ENCODE measurements around the gene RARS2.

Gene RARS2

GRCh38 chr6:87539554-87539953 is 50.2 kb downstream of the RARS2 start:
- no peak overlapping the region for H2AFZ ChIP-seq (ENCODE audit: low read length)
- H3K4me3 ChIP-seq (ENCODE audit: low read length), result no peak overlapping the region
- no peaks in the 10 kb centered on the region for H3K27me3 ChIP-seq (replicated peaks; ENCODE audit: insufficient read depth, low read length)
- TF ChIP-seq CTCF (IDR thresholded peaks at IDR 0.05; ENCODE audit: low read length) (no peak), EZH2 (optimal IDR thresholded peaks at IDR 0.05; ENCODE audit: low read depth, low read length) (no peak), EZH2phosphoT487 (IDR thresholded peaks at IDR 0.05; ENCODE audit: low read length) (no peak)
- no peaks in the 10 kb centered on the region for H3K9me3 ChIP-seq (replicated peaks; ENCODE audit: insufficient read depth, low read length)
- H3K4me1 ChIP-seq (ENCODE audit: low read length), result peaks cover 14% of the 10 kb centered on the region
- H4K20me1 ChIP-seq (ENCODE audit: insufficient read depth, low read length), result no peaks in the 10 kb centered on the region
- H3K27ac ChIP-seq (ENCODE audit: low read length), result no peak overlapping the region
- H3K9me2 ChIP-seq (replicated peaks; ENCODE audit: insufficient read depth, low read length), result no peaks in the 10 kb centered on the region
- no peak for DNase-seq
- no peak overlapping the region for H3K4me2 ChIP-seq (ENCODE audit: low read depth, low read length)
- H3F3A ChIP-seq (ENCODE audit: insufficient read depth, low read length), result peaks cover 13% of the 10 kb centered on the region
- H3K9ac ChIP-seq (ENCODE audit: low read length), result no peak overlapping the region
- no peaks in the 10 kb centered on the region for H3K79me2 ChIP-seq (ENCODE audit: low read length)
- H3K36me3 ChIP-seq (replicated peaks; ENCODE audit: insufficient read depth, low read length), result peaks cover 3% of the 10 kb centered on the region; the same call in 1 of the 2 replicates

GRCh38 chr6:87538510-87539260 is 51.1 kb downstream of the RARS2 start:
- Histone ChIP-seq H3K27me3 (replicated peaks; ENCODE audit: insufficient read depth, low read length) (no peaks in the 10 kb centered on the region), H2AFZ (ENCODE audit: low read length) (no peak overlapping the region), H3F3A (ENCODE audit: insufficient read depth, low read length) (peaks cover 4% of the 10 kb centered on the region; the same call in 1 of the 2 replicates), H3K9ac (ENCODE audit: low read length) (no peak overlapping the region), H4K20me1 (ENCODE audit: insufficient read depth, low read length) (no peaks in the 10 kb centered on the region), H3K36me3 (replicated peaks; ENCODE audit: insufficient read depth, low read length) (peaks cover 3% of the 10 kb centered on the region; the same call in 1 of the 2 replicates), H3K79me2 (ENCODE audit: low read length) (no peaks in the 10 kb centered on the region), H3K4me3 (ENCODE audit: low read length) (no peak overlapping the region), H3K9me2 (replicated peaks; ENCODE audit: insufficient read depth, low read length) (no peaks in the 10 kb centered on the region), H3K4me1 (ENCODE audit: low read length) (peaks cover 6% of the 10 kb centered on the region), H3K9me3 (replicated peaks; ENCODE audit: insufficient read depth, low read length) (no peaks in the 10 kb centered on the region), H3K4me2 (ENCODE audit: low read depth, low read length) (no peak overlapping the region), H3K27ac (ENCODE audit: low read length) (no peak overlapping the region)
- TF ChIP-seq CTCF (IDR thresholded peaks at IDR 0.05; ENCODE audit: low read length) (no peak), EZH2phosphoT487 (IDR thresholded peaks at IDR 0.05; ENCODE audit: low read length) (no peak), EZH2 (optimal IDR thresholded peaks at IDR 0.05; ENCODE audit: low read depth, low read length) (no peak)
- no peak for DNase-seq

GRCh38 chr6:87534377-87535047 is 55.3 kb downstream of the RARS2 start:
- H2AFZ ChIP-seq (ENCODE audit: low read length), result no peak overlapping the region
- H3K9me2 ChIP-seq (replicated peaks; ENCODE audit: insufficient read depth, low read length), result no peaks in the 10 kb centered on the region
- H3K79me2 ChIP-seq (ENCODE audit: low read length), result no peaks in the 10 kb centered on the region
- no peaks in the 10 kb centered on the region; the same call in 1 of the 2 replicates for H3K36me3 ChIP-seq (replicated peaks; ENCODE audit: insufficient read depth, low read length)
- no peaks in the 10 kb centered on the region for H3K4me1 ChIP-seq (ENCODE audit: low read length)
- no peaks in the 10 kb centered on the region for H3K9me3 ChIP-seq (replicated peaks; ENCODE audit: insufficient read depth, low read length)
- no peak for DNase-seq
- no peak overlapping the region for H3K27ac ChIP-seq (ENCODE audit: low read length)
- H3K27me3 ChIP-seq (replicated peaks; ENCODE audit: insufficient read depth, low read length), result no peaks in the 10 kb centered on the region
- H3K9ac ChIP-seq (ENCODE audit: low read length), result no peak overlapping the region
- H3F3A ChIP-seq (ENCODE audit: insufficient read depth, low read length), result no peaks in the 10 kb centered on the region
- no peaks in the 10 kb centered on the region for H4K20me1 ChIP-seq (ENCODE audit: insufficient read depth, low read length)
- no peak overlapping the region for H3K4me3 ChIP-seq (ENCODE audit: low read length)
- no peak for TF ChIP-seq EZH2phosphoT487 (IDR thresholded peaks at IDR 0.05; ENCODE audit: low read length)
- TF ChIP-seq CTCF (IDR thresholded peaks at IDR 0.05; ENCODE audit: low read length), result no peak
- no peak for TF ChIP-seq EZH2 (optimal IDR thresholded peaks at IDR 0.05; ENCODE audit: low read depth, low read length)
- no peak overlapping the region for H3K4me2 ChIP-seq (ENCODE audit: low read depth, low read length)

Measured in MM.1S (cell line).